ENCODE data around the gene STX3.
A peak's percentile ranks its signal among the peaks of the same experiment; 100 is the strongest.
"Not testable (repeated sequence)": the region's sequence is repeated elsewhere in the genome, so short reads cannot be mapped to it uniquely, and the experiment has no call there.

Gene STX3

GRCh38 chr11:59759900-59760299, 4.7 kb downstream of the STX3 start:
- no peak for DNase-seq

- no peak for DNase-seq
Measured at GRCh38 chr11:59760771-59761170, 5.6 kb downstream of the STX3 start.

- no peak for DNase-seq
Measured at GRCh38 chr11:59761993-59762392, 6.8 kb downstream of the STX3 start.

GRCh38 chr11:59765068-59765735, 10.0 kb downstream of the STX3 start:
- no peak for DNase-seq

GRCh38 chr11:59766542-59767224, 11.5 kb downstream of the STX3 start:
- DNase-seq = no peak

GRCh38 chr11:59767225-59767611, 12.0 kb downstream of the STX3 start:
- DNase-seq = no peak

GRCh38 chr11:59769111-59769510, 13.9 kb downstream of the STX3 start:
- no peak for DNase-seq

- DNase-seq = no peak
Measured at GRCh38 chr11:59769828-59770227, 14.7 kb downstream of the STX3 start.

GRCh38 chr11:59770319-59770718, 15.1 kb downstream of the STX3 start:
- DNase-seq = no peak

- DNase-seq = no peak
Measured at GRCh38 chr11:59770869-59771268, 15.7 kb downstream of the STX3 start.

GRCh38 chr11:59771605-59772004, 16.4 kb downstream of the STX3 start:
- no peak for DNase-seq

- DNase-seq = no peak
Measured at GRCh38 chr11:59773083-59773440, 17.9 kb downstream of the STX3 start.

GRCh38 chr11:59776210-59777066, 21.3 kb downstream of the STX3 start:
- DNase-seq = peak; percentile 65 to 88

GRCh38 chr11:59777104-59777503, 21.9 kb downstream of the STX3 start:
- DNase-seq = no peak

GRCh38 chr11:59778122-59778521, 22.9 kb downstream of the STX3 start:
- DNase-seq = no peak

- DNase-seq = no peak
Measured at GRCh38 chr11:59779487-59779886, 24.3 kb downstream of the STX3 start.

- DNase-seq = no peak
Measured at GRCh38 chr11:59782080-59782479, 26.9 kb downstream of the STX3 start.

GRCh38 chr11:59783632-59784090, 28.5 kb downstream of the STX3 start:
- no peak for DNase-seq

GRCh38 chr11:59784441-59784840, 29.3 kb downstream of the STX3 start:
- DNase-seq = not testable (repeated sequence)

- DNase-seq = no peak
Measured at GRCh38 chr11:59785818-59786217, 30.6 kb downstream of the STX3 start.

- no peak for DNase-seq
Measured at GRCh38 chr11:59787255-59787588, 32.0 kb downstream of the STX3 start.

- peak in 1 of 2 experiments; percentile 32 for DNase-seq
Measured at GRCh38 chr11:59787816-59788215, 32.6 kb downstream of the STX3 start.

GRCh38 chr11:59791639-59792038, 36.5 kb downstream of the STX3 start:
- DNase-seq = no peak

GRCh38 chr11:59792507-59792906, 37.3 kb downstream of the STX3 start:
- no peak for DNase-seq

All from SW 1271 (cell line).